ENCODE measurements around the gene LAMA5.

The LAMA5 gene

GRCh38 chr20:62370115-62370806, 3.1 kb upstream of the LAMA5 start:
- DNase-seq: peak; percentile 45

GRCh38 chr20:62369815-62370114, 2.7 kb upstream of the LAMA5 start:
- DNase-seq: no peak

- DNase-seq: no peak
Observed at GRCh38 chr20:62368976-62369814, 2.1 kb upstream of the LAMA5 start.

- no peak for DNase-seq
Observed at GRCh38 chr20:62368392-62368975, 1.4 kb upstream of the LAMA5 start.

GRCh38 chr20:62367633-62368391, 700 bp upstream of the LAMA5 start:
- DNase-seq: no peak

- DNase-seq: no peak
Observed at GRCh38 chr20:62366370-62367135, 559 bp downstream of the LAMA5 start.

- DNase-seq: no peak
Observed at GRCh38 chr20:62365814-62366369, 1.2 kb downstream of the LAMA5 start.

- DNase-seq: no peak
Observed at GRCh38 chr20:62364911-62365736, 2.0 kb downstream of the LAMA5 start.

GRCh38 chr20:62363920-62364851, 2.9 kb downstream of the LAMA5 start:
- DNase-seq: no peak

GRCh38 chr20:62362991-62363919, 3.9 kb downstream of the LAMA5 start:
- DNase-seq: no peak

- DNase-seq: no peak
Observed at GRCh38 chr20:62362590-62362940, 4.5 kb downstream of the LAMA5 start.

- no peak for DNase-seq
Observed at GRCh38 chr20:62361799-62362589, 5.1 kb downstream of the LAMA5 start.

GRCh38 chr20:62360854-62361798, 6.0 kb downstream of the LAMA5 start:
- no peak for DNase-seq

GRCh38 chr20:62359491-62360121, 7.5 kb downstream of the LAMA5 start:
- DNase-seq: no peak

- DNase-seq: no peak
Observed at GRCh38 chr20:62359043-62359490, 8.0 kb downstream of the LAMA5 start.
